ENCODE measurements around the gene TRIM58.

TRIM58 gene

DNA sequence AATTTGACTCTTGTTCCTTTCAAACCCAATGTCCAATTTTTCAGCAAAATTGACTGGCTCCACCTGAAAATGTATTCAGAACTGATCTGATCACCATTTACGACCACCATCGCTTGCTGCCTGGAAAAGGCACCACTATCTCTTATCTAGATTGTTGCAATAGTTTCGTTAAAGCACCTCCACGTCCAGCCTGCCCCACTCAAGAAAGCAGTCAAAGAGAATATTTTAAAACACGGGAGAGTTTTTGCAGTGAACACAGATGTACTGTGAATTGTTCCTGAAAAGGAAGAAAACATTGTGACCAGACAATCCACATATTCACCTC is 11.3 kb upstream of the TRIM58 start:
- H3K27me3 Mint-ChIP-seq (ENCODE audit: low read depth): peaks cover 4% of the 10 kb centered on the region
- no peaks in the 10 kb centered on the region for H3K4me1 Mint-ChIP-seq
- no peak overlapping the region for H3K27ac Mint-ChIP-seq
- peaks cover 20% of the 10 kb centered on the region for H3K9me3 Mint-ChIP-seq
- no peak overlapping the region for H3K4me3 Mint-ChIP-seq
- TF ChIP-seq, protein P1, sequence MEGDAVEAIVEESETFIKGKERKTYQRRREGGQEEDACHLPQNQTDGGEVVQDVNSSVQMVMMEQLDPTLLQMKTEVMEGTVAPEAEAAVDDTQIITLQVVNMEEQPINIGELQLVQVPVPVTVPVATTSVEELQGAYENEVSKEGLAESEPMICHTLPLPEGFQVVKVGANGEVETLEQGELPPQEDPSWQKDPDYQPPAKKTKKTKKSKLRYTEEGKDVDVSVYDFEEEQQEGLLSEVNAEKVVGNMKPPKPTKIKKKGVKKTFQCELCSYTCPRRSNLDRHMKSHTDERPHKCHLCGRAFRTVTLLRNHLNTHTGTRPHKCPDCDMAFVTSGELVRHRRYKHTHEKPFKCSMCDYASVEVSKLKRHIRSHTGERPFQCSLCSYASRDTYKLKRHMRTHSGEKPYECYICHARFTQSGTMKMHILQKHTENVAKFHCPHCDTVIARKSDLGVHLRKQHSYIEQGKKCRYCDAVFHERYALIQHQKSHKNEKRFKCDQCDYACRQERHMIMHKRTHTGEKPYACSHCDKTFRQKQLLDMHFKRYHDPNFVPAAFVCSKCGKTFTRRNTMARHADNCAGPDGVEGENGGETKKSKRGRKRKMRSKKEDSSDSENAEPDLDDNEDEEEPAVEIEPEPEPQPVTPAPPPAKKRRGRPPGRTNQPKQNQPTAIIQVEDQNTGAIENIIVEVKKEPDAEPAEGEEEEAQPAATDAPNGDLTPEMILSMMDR (IDR thresholded peaks at IDR 0.05; ENCODE audit: unreplicated experiment in 3 of 3): no peak
- H3K36me3 Mint-ChIP-seq (ENCODE audit: low read depth): no peaks in the 10 kb centered on the region

DNA sequence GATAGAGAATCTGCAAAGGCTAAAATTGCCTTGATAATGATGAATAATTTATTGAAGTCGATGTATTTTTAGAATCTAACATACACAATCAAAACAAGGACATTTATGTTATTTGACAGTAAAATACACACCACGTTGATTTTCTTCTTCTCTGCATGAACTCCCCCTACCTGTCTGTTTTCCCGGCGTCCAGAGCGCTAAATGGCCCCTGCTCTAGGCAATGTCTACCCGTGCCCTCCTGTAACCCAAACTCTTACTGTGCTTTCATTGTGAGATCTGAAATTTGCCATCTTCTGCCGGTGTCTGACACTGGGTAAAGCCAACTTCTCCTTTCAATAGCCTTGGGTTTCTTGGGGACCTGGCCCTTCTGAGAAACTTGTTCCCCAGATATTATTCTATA is 8.6 kb upstream of the TRIM58 start:
- TF ChIP-seq, protein P1 (IDR thresholded peaks at IDR 0.05; ENCODE audit: unreplicated experiment in 3 of 3): no peak

DNA sequence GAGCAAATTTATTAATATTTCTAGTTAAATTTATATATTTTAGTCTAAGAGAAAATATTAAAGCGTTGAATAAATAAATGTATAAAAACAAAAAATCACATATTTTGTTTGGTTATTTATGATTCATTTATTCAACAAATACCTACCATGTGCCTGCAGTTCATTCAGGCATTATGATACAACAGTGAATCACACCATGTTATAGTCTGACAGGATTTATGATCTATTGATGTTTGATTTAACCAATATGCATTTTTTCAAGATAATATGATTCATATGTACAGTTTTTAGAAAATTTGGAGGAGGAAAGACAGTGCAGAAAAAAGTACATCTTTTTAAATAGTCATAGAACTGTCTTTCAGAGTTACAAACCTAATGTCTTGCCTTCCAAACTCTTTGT is 7.4 kb upstream of the TRIM58 start:
- TF ChIP-seq, protein P1 (IDR thresholded peaks at IDR 0.05; ENCODE audit: unreplicated experiment in 3 of 3): no peak
- peaks cover 12% of the 10 kb centered on the region for H3K9me3 Mint-ChIP-seq
- no peak overlapping the region for H3K4me3 Mint-ChIP-seq
- no peaks in the 10 kb centered on the region for H3K4me1 Mint-ChIP-seq
- no peak overlapping the region for H3K27ac Mint-ChIP-seq
- no peaks in the 10 kb centered on the region for H3K36me3 Mint-ChIP-seq (ENCODE audit: low read depth)
- peaks cover 3% of the 10 kb centered on the region for H3K27me3 Mint-ChIP-seq (ENCODE audit: low read depth)

More for the DNA sequence above, 8.6 kb upstream of the TRIM58 start:
- Mint-ChIP-seq H3K4me3 (no peak overlapping the region), H3K4me1 (no peaks in the 10 kb centered on the region), H3K9me3 (peaks cover 14% of the 10 kb centered on the region), H3K36me3 (ENCODE audit: low read depth) (no peaks in the 10 kb centered on the region), H3K27me3 (ENCODE audit: low read depth) (no peaks in the 10 kb centered on the region), H3K27ac (no peak overlapping the region)

DNA sequence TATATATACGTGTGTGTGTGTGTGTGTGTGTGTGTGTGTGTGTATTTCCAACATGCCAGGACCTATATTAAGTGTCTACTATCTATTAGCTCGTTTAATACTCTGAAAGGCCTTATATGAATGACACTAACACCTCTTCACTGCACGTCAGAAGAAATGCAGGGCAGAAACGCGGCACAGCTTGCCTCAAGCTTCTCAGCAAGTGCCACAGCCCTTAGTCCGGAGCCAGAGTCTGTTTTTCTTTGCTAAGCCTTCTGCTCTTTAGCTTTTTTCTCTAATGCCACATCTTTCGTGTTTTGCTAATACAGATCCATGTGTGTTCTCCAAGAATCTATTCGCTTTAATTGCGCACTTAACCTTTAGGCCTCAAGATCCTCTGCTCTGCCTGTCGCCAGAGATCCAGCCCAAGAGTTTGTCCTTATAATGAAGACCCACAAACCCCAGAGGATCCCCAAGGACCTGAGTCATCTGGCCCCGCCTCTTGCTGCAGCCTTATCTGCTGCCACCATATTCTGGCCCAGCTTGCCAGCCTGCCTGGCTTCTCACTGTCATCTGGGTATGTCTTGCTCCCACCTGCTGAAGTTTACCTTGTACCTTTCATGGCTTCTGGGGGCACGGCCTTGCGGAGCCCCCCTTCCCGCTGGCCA is 2.0 kb upstream of the TRIM58 start:
- H3K4me1 Mint-ChIP-seq: no peaks in the 10 kb centered on the region
- H3K4me3 Mint-ChIP-seq: no peak overlapping the region
- TF ChIP-seq, protein P1 (IDR thresholded peaks at IDR 0.05; ENCODE audit: unreplicated experiment in 3 of 3): no peak
- H3K27me3 Mint-ChIP-seq (ENCODE audit: low read depth): peaks cover 36% of the 10 kb centered on the region
- H3K27ac Mint-ChIP-seq: no peak overlapping the region
- no peaks in the 10 kb centered on the region for H3K36me3 Mint-ChIP-seq (ENCODE audit: low read depth)
- peaks cover 19% of the 10 kb centered on the region for H3K9me3 Mint-ChIP-seq

DNA sequence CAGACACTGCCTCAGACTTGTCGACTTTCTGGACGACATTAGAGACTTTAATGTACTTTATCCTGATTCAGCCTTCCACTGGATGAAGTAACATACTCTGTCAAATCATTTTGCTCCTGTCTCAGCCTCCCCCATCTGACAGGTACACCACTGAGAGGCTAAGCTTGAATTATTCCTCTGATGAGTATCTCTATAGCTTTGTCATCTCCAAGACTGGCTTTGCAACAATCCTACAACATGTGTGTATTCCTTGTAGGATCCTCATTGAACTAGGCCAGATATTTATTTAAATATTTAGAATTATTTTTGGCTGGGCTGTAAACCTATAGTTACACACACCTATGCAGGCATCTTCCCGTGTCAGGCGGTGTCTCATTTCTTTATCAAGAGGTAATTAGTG is 1.1 kb upstream of the TRIM58 start:
- H3K4me3 Mint-ChIP-seq: peak overlapping the region; percentile 43 to 77 (median 58)
- TF ChIP-seq, protein P1 (IDR thresholded peaks at IDR 0.05; ENCODE audit: unreplicated experiment in 3 of 3): no peak
- peaks cover 19% of the 10 kb centered on the region for H3K9me3 Mint-ChIP-seq
- no peaks in the 10 kb centered on the region for H3K4me1 Mint-ChIP-seq
- peaks cover 38% of the 10 kb centered on the region for H3K27me3 Mint-ChIP-seq (ENCODE audit: low read depth)
- no peaks in the 10 kb centered on the region for H3K36me3 Mint-ChIP-seq (ENCODE audit: low read depth)
- no peak overlapping the region for H3K27ac Mint-ChIP-seq

DNA sequence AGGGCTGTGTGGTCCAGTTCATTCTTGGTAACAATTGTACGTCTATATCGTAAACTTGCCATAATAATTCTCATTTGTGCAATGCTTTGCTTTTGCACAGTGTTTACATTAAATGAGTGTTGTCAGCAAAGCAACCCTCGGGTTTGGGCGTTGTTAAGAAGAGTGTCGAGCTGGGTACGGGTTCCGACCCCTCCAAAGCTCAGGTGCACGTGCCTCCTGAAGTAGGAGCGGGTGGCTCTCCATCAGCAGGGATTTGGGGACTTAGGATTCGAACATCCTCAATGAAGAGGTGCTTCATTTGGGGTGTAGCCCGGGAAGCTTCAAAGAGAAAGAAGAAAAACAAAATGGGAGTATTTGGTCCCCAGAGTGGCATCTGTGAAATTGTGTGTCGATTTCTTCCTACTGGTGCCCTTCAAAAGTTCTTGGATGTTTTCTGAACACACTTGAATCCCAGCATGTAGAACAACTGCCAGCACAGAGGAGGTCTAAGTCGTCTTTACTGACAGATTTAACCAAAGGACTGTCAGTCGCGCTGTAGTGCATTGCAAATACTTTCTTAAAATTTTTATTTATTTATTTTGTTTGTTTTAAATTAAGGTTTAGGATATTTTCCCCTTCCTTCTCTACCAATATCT is 1.1 kb downstream of the TRIM58 start:
- no peaks in the 10 kb centered on the region for H3K36me3 Mint-ChIP-seq (ENCODE audit: low read depth)

More for the DNA sequence above, 1.1 kb downstream of the TRIM58 start:
- Mint-ChIP-seq H3K4me1 (no peaks in the 10 kb centered on the region), H3K27me3 (ENCODE audit: low read depth) (peaks cover 38% of the 10 kb centered on the region), H3K27ac (no peak overlapping the region), H3K4me3 (peak overlapping the region; percentile 72 to 77 (median 76)), H3K9me3 (peaks cover 17% of the 10 kb centered on the region)
- TF ChIP-seq, protein P1 (IDR thresholded peaks at IDR 0.05; ENCODE audit: unreplicated experiment in 3 of 3): no peak

Measured in nephron (organoid).